K562 (cell line): Measurements from ENCODE around the gene PDE11A. TPM values are rescaled to one million over a fixed set of nuclear protein-coding genes. Genes with fewer than 3 reads are reported as not detected.
"Not testable (repeated sequence)": the region's sequence is repeated elsewhere in the genome, so short reads cannot be mapped to it uniquely, and the experiment has no call there.

Source experiments
- ATAC-seq: fragments of 200-7000 bp; cut with Tn5 transposase; 3 replicates; pipeline ENCODE4 v1.9.1; 2020; ENCODE audit warnings: moderate library complexity
- BruUV-seq: library from RNA; stranded (reverse); fragments of 400-500 nt; replicated peaks from 2 replicates; lab custom pipeline; 2021; lab: Mats Ljungman, UMichigan
- CTCF ChIA-PET: fragments of 300-600 bp; formaldehyde crosslinking; extraction: SDS; loops from one replicate; lab custom pipeline; 2021; ENCODE audit warnings: low intra/inter-chr PET ratio; lab: Yijun Ruan, JAX
- POLR2A ChIA-PET: fragments of 300-600, 350-650 bp; sonication (Branson Sonifier 250); formaldehyde crosslinking; extraction: SDS; loops from one replicate; lab custom pipeline; 2021; ENCODE audit warnings: antibody characterized with exemption, inconsistent platforms; lab: Yijun Ruan, JAX
- DNase-seq, 4 experiments: peaks; one replicate each; pipeline versions ENCODE4 v3.0.0 to v3.0.0-alpha.2; 2011 to 2018; ENCODE audit warnings: low spot score in 3 of 4, mixed read lengths in 3 of 4; ENCODE audit errors: extremely low read depth in 1 of 4
- FAIRE-seq: peaks from 2 replicates; lab custom pipeline; 2011; peaks lifted over from hg19 to GRCh38; lab: Jason Lieb, UNC
- H2AFZ ChIP-seq: 2 replicates; pipeline ENCODE4 v1.6.0; 2011; ENCODE audit warnings: low read depth, low read length, control low read depth, inconsistent platforms
- H3K27ac ChIP-seq: fragments of 200-600 bp; 3 replicates; pipeline ENCODE4 v1.8.0; 2011; ENCODE audit warnings: low read depth, mild to moderate bottlenecking, control low read depth, inconsistent platforms, low read length, moderate library complexity, mixed read lengths; ENCODE audit errors: extremely low read depth
- H3K27me3 ChIP-seq, 2 experiments: fragments of 300-600 bp in 1 of 2; 2 replicates in 1 of 2; 3 replicates in 1 of 2; pipeline versions ENCODE4 v1.6.0 to v1.8.0; 2011; ENCODE audit warnings: inconsistent platforms in 2 of 2, low read length in 2 of 2, mild to moderate bottlenecking in 1 of 2, mixed read lengths in 1 of 2, moderate library complexity in 1 of 2; ENCODE audit not compliant: control insufficient read depth in 2 of 2, insufficient read depth in 2 of 2
- H3K36me3 ChIP-seq: fragments of 300-600 bp; 3 replicates; pipeline ENCODE4 v1.8.0; 2011; ENCODE audit warnings: mild to moderate bottlenecking, low read length, inconsistent platforms; ENCODE audit not compliant: control insufficient read depth, insufficient read depth
- H3K4me1 ChIP-seq, 2 experiments: fragments of 200-600 bp in 1 of 2; replicated peaks in 1 of 2; 2 replicates in 1 of 2; 3 replicates in 1 of 2; pipeline versions ENCODE4 v1.5.1 to v1.8.0; 2011; ENCODE audit warnings: inconsistent platforms in 2 of 2, low read length in 2 of 2, mild to moderate bottlenecking in 1 of 2, mixed read lengths in 1 of 2, moderate library complexity in 1 of 2; ENCODE audit not compliant: control insufficient read depth in 2 of 2, insufficient read depth in 2 of 2
- H3K4me2 ChIP-seq: 2 replicates; pipeline ENCODE4 v1.6.1; 2011; ENCODE audit warnings: low read length, control low read depth, inconsistent platforms, mixed read lengths; ENCODE audit not compliant: insufficient read depth
- H3K4me3 ChIP-seq: fragments of 200-600 bp; sonication (generic), shearing (Covaris generic); 2 replicates; pipeline ENCODE4 v1.5.1; 2016; ENCODE audit warnings: control low read depth, inconsistent platforms
- H3K79me2 ChIP-seq: fragments of 200-600 bp; 3 replicates; pipeline ENCODE4 v1.8.0; 2011; ENCODE audit warnings: low read length, inconsistent platforms; ENCODE audit not compliant: control insufficient read depth, insufficient read depth
- H3K9ac ChIP-seq, 2 experiments: 2 replicates each; pipeline versions ENCODE4 v1.6.0 to v1.6.1; 2011; ENCODE audit warnings: low read depth in 2 of 2, low read length in 2 of 2, control low read depth in 1 of 2, inconsistent platforms in 1 of 2, mild to moderate bottlenecking in 1 of 2, mixed read lengths in 1 of 2; ENCODE audit not compliant: insufficient read depth in 1 of 2
- H3K9me1 ChIP-seq: one replicate; pipeline ENCODE4 v1.6.0; 2011; ENCODE audit warnings: inconsistent platforms, mild to moderate bottlenecking, low read length, moderate library complexity; ENCODE audit not compliant: control insufficient read depth, insufficient read depth
- H3K9me3 ChIP-seq: replicated peaks from 2 replicates; pipeline ENCODE4 v1.5.1; 2011; ENCODE audit warnings: low read depth, low read length, inconsistent platforms; ENCODE audit not compliant: control insufficient read depth, insufficient read depth
- H4K20me1 ChIP-seq: replicated peaks from 2 replicates; pipeline ENCODE4 v1.6.1; 2011; ENCODE audit warnings: low read length, inconsistent platforms, mixed read lengths; ENCODE audit not compliant: control insufficient read depth, insufficient read depth
- C11orf30 ChIP-seq: fragments of 450-650 bp; IDR thresholded peaks from 2 replicates; pipeline ENCODE4 v1.6.1; 2016; ENCODE audit warnings: low read depth, mild to moderate bottlenecking
- CUX1 ChIP-seq: fragments of 200-800 bp; sonication (Bioruptor generic); IDR thresholded peaks from 2 replicates; pipeline ENCODE4 v1.6.1; 2016; ENCODE audit warnings: missing genetic modification characterization, missing compliant biosample characterization
- MAFF ChIP-seq: IDR thresholded peaks from 2 replicates; pipeline ENCODE4 v1.6.1; 2012; ENCODE audit warnings: low read length, improper control_type of control experiment
- NFYB ChIP-seq: IDR thresholded peaks from 2 replicates; pipeline ENCODE4 v1.6.1; 2011; ENCODE audit warnings: mild to moderate bottlenecking, moderate library complexity; ENCODE audit not compliant: insufficient read length; ENCODE audit errors: extremely low read depth
- POU5F1 ChIP-seq: fragments of 150-350 bp; IDR thresholded peaks from 2 replicates; pipeline ENCODE4 v1.6.1; 2014; ENCODE audit warnings: borderline replicate concordance, low read length, low read depth, mild to moderate bottlenecking; ENCODE audit not compliant: partially characterized antibody
- RAD21 ChIP-seq, 2 experiments: fragments of 250-450 bp in 1 of 2; fragments of 450-650 bp in 1 of 2; sonication (Bioruptor Pico) in 1 of 2; formaldehyde crosslinking in 1 of 2; IDR thresholded peaks in 1 of 2; conservative IDR thresholded peaks in 1 of 2; 2 replicates each; pipeline versions ENCODE4 v1.4.0 to v1.8.0; 2020 to 2022; ENCODE audit warnings: mild to moderate bottlenecking in 2 of 2, moderate library complexity in 1 of 2
- ZFP1 ChIP-seq: fragments of 450-650 bp; formaldehyde crosslinking; IDR thresholded peaks from 2 replicates; pipeline ENCODE4 v1.4.0; 2020; ENCODE audit warnings: mild to moderate bottlenecking, mixed read lengths
- ZNF316 ChIP-seq: fragments of 450-650 bp; IDR thresholded peaks from 2 replicates; pipeline ENCODE4 v1.6.1; 2016
- WGBS: fragments of 100-300 bp; shearing (Covaris generic); methylation state at CpG from one replicate; pipeline ENCODE4 v1.1.6; 2016; ENCODE audit warnings: low coverage, mixed read lengths; ENCODE audit not compliant: insufficient coverage; ENCODE audit errors: missing lambda C conversion rate; 5-methylcytosine and 5-hydroxymethylcytosine counted together
- in situ Hi-C: fragments of 300-500 bp; cut with MboI; formaldehyde crosslinking; loops from 4 replicates; pipeline ENCODE4 v1.15.0; 2018; ENCODE audit warnings: inconsistent platforms, mixed read lengths
- intact Hi-C: fragments of 100-400 bp; cut with micrococcal nuclease; formaldehyde crosslinking; loops from 2 replicates; pipeline ENCODE4 v1.14.2; 2022
- polyA plus RNA-seq, 8 experiments: library from polyadenylated mRNA; depleted of rRNA in 4 of 8; stranded (reverse) in 5 of 8; unstranded in 3 of 8; fragments of >200 nt; fragmentation: Nextera tagmentation in 2 of 8; fragmentation: Illumina TruSeq in 1 of 8; extraction: Ambion mirVana in 2 of 8; extraction: Trizol in 1 of 8; gene quantifications; 2 replicates each; pipeline versions ENCODE4 v1.2.1 to v1.2.3, GENCODE V29; 2011 to 2014; ENCODE audit warnings: inconsistent platforms in 1 of 8, missing spikeins in 1 of 8
- total RNA-seq, 7 experiments: library from RNA; depleted of rRNA in 6 of 7; stranded (reverse); fragments of >200 nt in 6 of 7; fragmentation: Illumina TruSeq in 2 of 7; extraction: Trizol in 2 of 7; gene quantifications; 2 replicates each; pipeline versions ENCODE4 v1.2.1 to v1.2.3, GENCODE V29; 2011 to 2021; ENCODE audit warnings: low replicate concordance in 1 of 7

PDE11A gene
- total and polyA plus RNA-seq, 9 of the 15 experiments (the other 6 are each of a cell fraction or from before 2014, with no cell fraction given) = 3.2 to 22.1 (median 5.7) TPM

DNA sequence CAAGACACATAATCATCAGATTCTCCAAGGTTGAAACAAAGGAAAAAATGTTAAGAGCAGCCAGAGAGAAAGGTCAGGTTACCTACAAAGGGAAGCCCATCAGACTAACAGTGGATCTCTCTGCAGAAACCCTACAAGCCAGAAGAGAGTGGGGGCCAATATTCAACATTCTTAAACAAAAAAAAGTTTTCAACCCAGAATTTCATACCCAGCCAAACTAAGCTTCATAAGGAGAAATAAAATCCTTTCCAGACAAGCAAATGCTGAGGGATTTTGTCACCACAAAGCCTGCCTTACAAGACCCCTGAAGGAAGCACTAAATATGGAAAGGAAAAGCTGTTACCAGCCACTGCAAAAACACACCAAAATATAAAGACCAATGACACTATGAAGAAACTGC lies 39.0 kb downstream of the PDE11A start:
- intact Hi-C loops = not testable (repeated sequence)

DNA sequence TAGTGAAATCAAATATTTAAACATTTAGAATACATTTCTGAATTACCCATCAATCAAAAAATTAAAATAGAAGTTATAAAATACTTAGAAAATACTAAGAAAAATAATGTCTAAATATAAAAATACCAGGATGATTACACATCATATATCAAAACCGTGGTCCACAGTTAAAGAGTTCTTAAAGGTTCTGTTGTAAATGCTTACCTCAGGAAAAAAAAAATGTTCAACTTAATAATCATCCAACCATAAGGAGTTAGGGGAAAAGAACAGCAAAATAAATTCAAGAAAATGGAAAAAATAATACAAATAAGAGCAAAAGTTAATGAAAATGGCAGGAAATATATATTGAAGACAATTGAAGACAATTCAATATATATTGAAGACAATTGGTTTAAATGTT lies 43.2 kb downstream of the PDE11A start:
- intact Hi-C loops = no loop called here
- Histone ChIP-seq H3K36me3 (no peaks in the 10 kb centered on the region), H3K79me2 (no peaks in the 10 kb centered on the region), H3K9me3 (no peaks in the 10 kb centered on the region), H3K9ac (no peak overlapping the region), H4K20me1 (no peaks in the 10 kb centered on the region), H3K27me3 (no peaks in the 10 kb centered on the region), H2AFZ (no peak overlapping the region), H3K4me1 (no peaks in the 10 kb centered on the region), H3K4me2 (no peak overlapping the region), H3K9me1 (no peaks in the 10 kb centered on the region), H3K27ac (no peak overlapping the region), H3K4me3 (no peak overlapping the region)
- WGBS = 0% methylated on average over 1 of the region's 1 CpG
- ChIA-PET POLR2A (interaction anchor here (1.7 kb wide), 1 partner anchor 11 kb away, joined by 4 read pairs; no protein-coding TSS in a partner anchor), CTCF (no interaction called here)
- FAIRE-seq = no peak
- no peak for ATAC-seq
- no peak for DNase-seq
- in situ Hi-C loops = no loop called here
- TF ChIP-seq ZNF316 (peak; percentile 52), RAD21 (CRISPR knock-in tag; conservative IDR thresholded peaks at IDR 0.05 in 1 of 2, IDR thresholded peaks at IDR 0.05 in 1 of 2) (no peak), NFYB (no peak), MAFF (0 out of 2 replicates have a peak, but pooled peaks have one; percentile 7), POU5F1 (no peak), C11orf30 (0 out of 2 replicates have a peak, but pooled peaks have one; percentile 4), CUX1 (CRISPR knock-in tag) (no peak)
- BruUV-seq = no TSS peak

More for the DNA sequence above, 39.0 kb downstream of the PDE11A start:
- H3K9ac ChIP-seq, H3K4me1 ChIP-seq, H2AFZ ChIP-seq, H3K9me1 ChIP-seq, H3K27me3 ChIP-seq, H3K27ac ChIP-seq, H4K20me1 ChIP-seq, ATAC-seq, DNase-seq, H3K36me3 ChIP-seq, H3K4me3 ChIP-seq, H3K9me3 ChIP-seq, in situ Hi-C loops, H3K4me2 ChIP-seq, FAIRE-seq, BruUV-seq, H3K79me2 ChIP-seq, CTCF ChIA-PET: not testable (repeated sequence)
- TF ChIP-seq ZFP1 (CRISPR knock-in tag) = peak; percentile 85
- POLR2A ChIA-PET = interaction anchor here (0.5 kb wide), 1 partner anchor 80 kb away, joined by 3 read pairs; no protein-coding TSS in a partner anchor
